Measurements from ENCODE around the gene OTOG.

The OTOG gene

DNA sequence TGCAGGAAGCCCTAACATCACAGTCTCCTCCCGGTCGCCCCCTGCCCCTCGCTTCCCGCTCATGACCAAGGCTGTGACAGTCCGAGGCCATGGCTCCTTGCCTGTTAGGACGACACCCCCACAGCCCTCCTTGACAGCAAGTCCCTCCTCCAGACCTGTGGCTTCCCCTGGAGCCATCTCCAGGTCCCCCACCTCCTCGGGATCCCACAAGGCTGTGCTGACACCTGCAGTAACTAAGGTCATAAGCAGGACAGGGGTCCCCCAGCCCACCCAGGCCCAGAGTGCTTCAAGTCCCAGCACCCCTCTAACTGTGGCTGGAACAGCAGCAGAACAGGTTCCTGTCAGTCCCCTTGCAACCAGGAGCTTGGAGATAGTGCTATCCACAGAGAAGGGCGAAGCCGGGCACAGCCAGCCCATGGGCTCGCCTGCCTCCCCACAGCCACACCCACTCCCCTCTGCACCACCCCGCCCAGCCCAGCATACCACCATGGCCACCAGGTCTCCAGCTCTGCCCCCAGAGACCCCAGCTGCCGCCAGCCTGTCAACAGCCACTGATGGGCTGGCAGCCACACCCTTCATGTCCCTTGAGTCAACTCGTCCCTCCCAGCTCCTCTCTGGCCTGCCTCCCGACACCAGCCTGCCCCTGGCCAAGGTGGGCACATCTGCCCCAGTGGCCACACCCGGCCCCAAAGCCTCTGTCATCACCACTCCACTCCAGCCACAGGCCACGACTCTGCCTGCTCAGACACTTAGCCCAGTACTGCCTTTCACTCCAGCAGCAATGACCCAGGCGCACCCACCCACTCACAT lies 63.2 kb downstream of the OTOG start:
- Histone ChIP-seq H3K27me3 (ENCODE audit: insufficient read depth, poor library complexity, severe bottlenecking) (no peaks in the 10 kb centered on the region), H3K27ac (replicated peaks) (no peak overlapping the region), H3K4me3 (replicated peaks; ENCODE audit: insufficient read depth, low read length) (no peak overlapping the region)
- DNase-seq (ENCODE audit: low read depth in 1 of 2, low spot score in 1 of 2) = no peak
- TF ChIP-seq, protein P1, sequence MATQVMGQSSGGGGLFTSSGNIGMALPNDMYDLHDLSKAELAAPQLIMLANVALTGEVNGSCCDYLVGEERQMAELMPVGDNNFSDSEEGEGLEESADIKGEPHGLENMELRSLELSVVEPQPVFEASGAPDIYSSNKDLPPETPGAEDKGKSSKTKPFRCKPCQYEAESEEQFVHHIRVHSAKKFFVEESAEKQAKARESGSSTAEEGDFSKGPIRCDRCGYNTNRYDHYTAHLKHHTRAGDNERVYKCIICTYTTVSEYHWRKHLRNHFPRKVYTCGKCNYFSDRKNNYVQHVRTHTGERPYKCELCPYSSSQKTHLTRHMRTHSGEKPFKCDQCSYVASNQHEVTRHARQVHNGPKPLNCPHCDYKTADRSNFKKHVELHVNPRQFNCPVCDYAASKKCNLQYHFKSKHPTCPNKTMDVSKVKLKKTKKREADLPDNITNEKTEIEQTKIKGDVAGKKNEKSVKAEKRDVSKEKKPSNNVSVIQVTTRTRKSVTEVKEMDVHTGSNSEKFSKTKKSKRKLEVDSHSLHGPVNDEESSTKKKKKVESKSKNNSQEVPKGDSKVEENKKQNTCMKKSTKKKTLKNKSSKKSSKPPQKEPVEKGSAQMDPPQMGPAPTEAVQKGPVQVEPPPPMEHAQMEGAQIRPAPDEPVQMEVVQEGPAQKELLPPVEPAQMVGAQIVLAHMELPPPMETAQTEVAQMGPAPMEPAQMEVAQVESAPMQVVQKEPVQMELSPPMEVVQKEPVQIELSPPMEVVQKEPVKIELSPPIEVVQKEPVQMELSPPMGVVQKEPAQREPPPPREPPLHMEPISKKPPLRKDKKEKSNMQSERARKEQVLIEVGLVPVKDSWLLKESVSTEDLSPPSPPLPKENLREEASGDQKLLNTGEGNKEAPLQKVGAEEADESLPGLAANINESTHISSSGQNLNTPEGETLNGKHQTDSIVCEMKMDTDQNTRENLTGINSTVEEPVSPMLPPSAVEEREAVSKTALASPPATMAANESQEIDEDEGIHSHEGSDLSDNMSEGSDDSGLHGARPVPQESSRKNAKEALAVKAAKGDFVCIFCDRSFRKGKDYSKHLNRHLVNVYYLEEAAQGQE (IDR thresholded peaks at IDR 0.05; ENCODE audit: insufficient replicate concordance, low read depth) = no peak

DNA sequence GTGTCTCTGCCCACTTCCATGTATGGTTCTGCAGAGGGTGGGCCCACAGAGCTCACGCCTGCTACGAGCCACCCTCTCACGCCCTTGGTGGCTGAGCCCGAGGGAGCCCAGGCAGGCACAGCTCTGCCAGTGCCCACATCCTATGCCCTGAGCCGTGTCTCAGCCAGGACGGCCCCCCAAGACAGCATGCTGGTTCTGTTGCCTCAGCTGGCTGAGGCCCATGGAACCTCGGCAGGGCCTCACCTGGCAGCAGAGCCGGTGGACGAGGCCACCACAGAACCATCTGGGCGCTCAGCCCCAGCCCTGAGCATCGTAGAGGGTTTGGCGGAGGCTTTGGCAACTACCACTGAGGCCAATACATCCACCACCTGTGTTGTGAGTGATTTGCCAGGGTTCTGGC lies 64.0 kb downstream of the OTOG start:
- no peak overlapping the region for H3K27ac ChIP-seq (replicated peaks)

DNA sequence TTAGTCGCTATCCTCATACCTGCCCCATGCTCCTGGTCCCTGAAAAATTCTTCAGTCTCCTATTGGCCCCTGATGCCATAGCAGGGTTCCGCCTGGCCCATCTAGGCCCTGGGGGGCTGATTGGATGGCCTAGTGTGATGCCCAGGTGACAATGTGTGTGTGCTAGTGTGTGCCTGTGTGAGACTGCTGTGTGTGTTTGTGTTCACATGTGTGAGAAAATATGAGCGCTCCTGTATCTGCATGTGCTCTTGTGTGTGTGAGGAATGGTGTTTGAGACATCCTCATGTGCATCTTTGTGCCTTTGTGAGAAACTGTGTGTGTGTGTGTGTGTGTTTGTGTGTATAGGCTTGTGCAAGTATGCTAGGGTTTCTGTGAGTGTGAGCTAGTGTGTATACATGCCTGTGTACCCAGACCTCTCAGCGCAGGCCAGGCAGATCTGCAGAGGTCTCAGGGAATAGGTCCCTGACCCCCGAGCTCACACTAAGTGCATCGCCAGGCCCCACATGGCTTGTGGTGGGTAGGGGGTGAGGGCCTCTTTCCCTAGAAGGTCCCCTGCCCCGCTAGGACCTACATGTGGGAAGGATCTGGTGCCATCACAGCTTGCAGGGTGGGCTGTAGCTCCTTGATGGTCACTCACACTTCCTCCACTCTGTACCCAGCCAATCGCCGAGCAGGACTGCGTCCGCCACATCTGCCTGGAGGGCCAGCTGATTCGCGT lies 64.6 kb downstream of the OTOG start:
- no peak overlapping the region for H3K27ac ChIP-seq (replicated peaks)
- H3K27me3 ChIP-seq (ENCODE audit: insufficient read depth, poor library complexity, severe bottlenecking) = no peaks in the 10 kb centered on the region
- TF ChIP-seq, protein P1 (IDR thresholded peaks at IDR 0.05; ENCODE audit: insufficient replicate concordance, low read depth) = no peak
- TF ChIP-seq SPI1 (IDR thresholded peaks at IDR 0.05; ENCODE audit: borderline replicate concordance, low read depth) = no peak
- TF ChIP-seq POLR2AphosphoS5 (IDR thresholded peaks at IDR 0.05; ENCODE audit: low read depth) = no peak
- TF ChIP-seq, protein P2, sequence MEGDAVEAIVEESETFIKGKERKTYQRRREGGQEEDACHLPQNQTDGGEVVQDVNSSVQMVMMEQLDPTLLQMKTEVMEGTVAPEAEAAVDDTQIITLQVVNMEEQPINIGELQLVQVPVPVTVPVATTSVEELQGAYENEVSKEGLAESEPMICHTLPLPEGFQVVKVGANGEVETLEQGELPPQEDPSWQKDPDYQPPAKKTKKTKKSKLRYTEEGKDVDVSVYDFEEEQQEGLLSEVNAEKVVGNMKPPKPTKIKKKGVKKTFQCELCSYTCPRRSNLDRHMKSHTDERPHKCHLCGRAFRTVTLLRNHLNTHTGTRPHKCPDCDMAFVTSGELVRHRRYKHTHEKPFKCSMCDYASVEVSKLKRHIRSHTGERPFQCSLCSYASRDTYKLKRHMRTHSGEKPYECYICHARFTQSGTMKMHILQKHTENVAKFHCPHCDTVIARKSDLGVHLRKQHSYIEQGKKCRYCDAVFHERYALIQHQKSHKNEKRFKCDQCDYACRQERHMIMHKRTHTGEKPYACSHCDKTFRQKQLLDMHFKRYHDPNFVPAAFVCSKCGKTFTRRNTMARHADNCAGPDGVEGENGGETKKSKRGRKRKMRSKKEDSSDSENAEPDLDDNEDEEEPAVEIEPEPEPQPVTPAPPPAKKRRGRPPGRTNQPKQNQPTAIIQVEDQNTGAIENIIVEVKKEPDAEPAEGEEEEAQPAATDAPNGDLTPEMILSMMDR (IDR thresholded peaks at IDR 0.05; ENCODE audit: insufficient read depth, low read length) = no peak
- TF ChIP-seq GABPA (IDR thresholded peaks at IDR 0.05; ENCODE audit: low read depth) = no peak
- no peak overlapping the region for H3K4me3 ChIP-seq (replicated peaks; ENCODE audit: insufficient read depth, low read length)
- DNase-seq (ENCODE audit: low read depth in 1 of 2, low spot score in 1 of 2) = no peak

More for the DNA sequence above, 64.0 kb downstream of the OTOG start:
- no peak overlapping the region for H3K4me3 ChIP-seq (replicated peaks; ENCODE audit: insufficient read depth, low read length)
- TF ChIP-seq SPI1 (IDR thresholded peaks at IDR 0.05; ENCODE audit: borderline replicate concordance, low read depth) (no peak), POLR2AphosphoS5 (IDR thresholded peaks at IDR 0.05; ENCODE audit: low read depth) (no peak), GABPA (IDR thresholded peaks at IDR 0.05; ENCODE audit: low read depth) (no peak)
- TF ChIP-seq, protein P1 (IDR thresholded peaks at IDR 0.05; ENCODE audit: insufficient replicate concordance, low read depth) = no peak
- TF ChIP-seq, protein P2 (IDR thresholded peaks at IDR 0.05; ENCODE audit: insufficient read depth, low read length) = no peak
- no peak for DNase-seq (ENCODE audit: low read depth in 1 of 2, low spot score in 1 of 2)
- no peaks in the 10 kb centered on the region for H3K27me3 ChIP-seq (ENCODE audit: insufficient read depth, poor library complexity, severe bottlenecking)

Measured in HL-60 (cell line).